Right ventricle myocardium superior (tissue), 1 donor: ENCODE data around the gene PSMA4. TPM values are rescaled to one million over a fixed set of nuclear protein-coding genes. Genes with fewer than 3 reads are reported as not detected.
"Not testable (repeated sequence)": the region's sequence is repeated elsewhere in the genome, so short reads cannot be mapped to it uniquely, and the experiment has no call there.

ENCODE experiments used
- ATAC-seq: fragments of 200-7000 bp; cut with Tn5 transposase; one replicate; pipeline ENCODE4 v1.9.1; 2020; ENCODE audit warnings: mild to moderate bottlenecking; ENCODE audit not compliant: poor library complexity
- DNase-seq: peaks from one replicate; pipeline ENCODE4 v3.0.0-alpha.2; 2020
- intact Hi-C: fragments of 100-400 bp; cut with DNase I; formaldehyde crosslinking; loops from one replicate; pipeline ENCODE4 v1.11.2; 2022
- long read RNA-seq: library from polyadenylated mRNA; unstranded; transcript quantifications from one replicate; pipeline ENCODE4 v2.0.0, GENCODE V29; 2021
- total RNA-seq: library from RNA; stranded (reverse); fragmentation: NEBNext Ultra II Directional; extraction: Animal tissue kit (Norgen Biotek cat#: 25700); gene quantifications from one replicate; pipeline ENCODE4 v1.2.1, GENCODE V29; 2021
- donor health status: DM: no; HTN: yes; CAD: no; lungs with severe emphysema.

Gene PSMA4
- total RNA-seq = 113 TPM
- long read RNA-seq, full-length matches to known transcripts = 61 of 75 reads
- long read RNA-seq, partial matches to known transcripts = 9 of 75 reads
- long read RNA-seq, other reads (novel, unspliced or antisense) = 5 of 75 reads

DNA sequence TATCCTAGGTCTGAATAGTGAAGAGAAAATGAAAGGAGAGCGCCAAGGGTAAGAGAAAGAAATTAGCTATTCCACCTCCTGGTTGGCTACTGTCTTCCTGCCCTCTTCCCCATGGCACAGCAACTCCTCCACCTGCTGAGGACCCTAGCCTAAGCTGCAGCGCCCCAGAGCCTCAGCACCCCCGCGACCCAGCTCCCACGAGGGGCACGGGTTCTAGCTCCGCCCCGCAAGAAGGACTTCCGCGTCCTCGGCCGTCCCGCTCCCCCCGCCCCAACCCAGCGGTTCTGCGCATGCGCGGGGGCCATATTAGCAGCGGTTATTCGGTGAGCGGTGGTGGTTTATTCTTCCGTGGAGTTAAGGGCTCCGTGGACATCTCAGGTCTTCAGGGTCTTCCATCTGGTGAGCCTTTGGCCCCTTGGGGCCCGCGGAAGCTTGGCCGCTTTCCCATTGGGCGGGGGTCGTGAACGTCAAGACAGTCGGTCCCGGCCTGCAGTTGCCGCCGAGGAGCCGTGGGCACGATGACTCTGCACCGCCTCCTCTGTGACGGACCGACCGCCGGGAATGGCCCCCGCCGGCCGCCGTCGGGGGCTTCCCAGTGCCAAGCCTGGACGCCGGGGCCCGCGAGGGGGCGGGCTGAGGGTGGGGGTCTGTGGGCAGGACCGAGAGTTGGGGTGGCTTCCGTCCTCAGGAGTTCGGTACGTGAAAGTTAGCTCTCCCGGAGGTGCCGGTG is at the start of gene PSMA4:
Gene PSMA4, plus strand, starts transcription at position 304 of the 730 bp plus-strand sequence. CDS start 1,484 bp downstream, outside the sequence.
- ATAC-seq = peak; percentile 96
- intact Hi-C loops = no loop called here
- peak; percentile 96 for DNase-seq

DNA sequence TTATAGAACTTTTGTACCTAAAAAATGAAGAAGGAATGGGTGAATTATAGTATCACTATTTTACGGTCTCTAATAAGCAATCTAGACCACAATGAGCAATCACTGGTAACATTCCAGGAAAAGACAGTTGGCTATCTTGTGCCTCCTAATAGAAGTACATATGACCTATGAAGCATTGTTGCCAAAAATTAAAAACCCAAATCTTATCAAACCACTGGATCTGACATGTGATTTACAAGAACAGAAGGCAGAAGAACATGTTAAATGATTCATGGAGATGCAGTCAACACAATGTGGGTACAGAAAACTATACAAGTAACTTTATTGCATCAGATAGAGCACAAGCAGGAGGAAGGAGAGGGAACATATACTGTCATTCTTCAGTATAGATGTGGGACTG is 47.4 kb upstream of the PSMA4 start:
- intact Hi-C loops = no loop called here
- ATAC-seq (no peak), DNase-seq (no peak)

DNA sequence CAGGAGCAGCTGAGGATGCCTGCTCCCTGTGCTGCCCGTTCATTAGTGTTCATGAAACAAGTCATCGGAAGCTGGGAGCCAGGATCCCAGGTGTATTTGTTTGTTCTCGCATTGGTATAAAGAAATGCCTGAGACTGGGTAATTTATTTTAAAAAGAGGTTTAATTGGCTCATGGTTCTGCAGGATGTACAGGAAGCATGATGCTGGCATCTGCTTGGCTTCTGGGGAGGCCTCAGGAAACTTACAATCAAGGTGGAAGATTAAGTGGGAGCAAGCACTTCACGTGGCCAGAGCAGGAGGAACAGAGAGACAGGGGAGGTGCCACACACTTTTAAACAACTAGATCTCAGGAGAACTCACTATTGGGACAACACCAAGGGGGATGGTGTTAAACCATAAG is 38.4 kb upstream of the PSMA4 start:
- ATAC-seq = no peak
- intact Hi-C loops = no loop called here
- DNase-seq = no peak

DNA sequence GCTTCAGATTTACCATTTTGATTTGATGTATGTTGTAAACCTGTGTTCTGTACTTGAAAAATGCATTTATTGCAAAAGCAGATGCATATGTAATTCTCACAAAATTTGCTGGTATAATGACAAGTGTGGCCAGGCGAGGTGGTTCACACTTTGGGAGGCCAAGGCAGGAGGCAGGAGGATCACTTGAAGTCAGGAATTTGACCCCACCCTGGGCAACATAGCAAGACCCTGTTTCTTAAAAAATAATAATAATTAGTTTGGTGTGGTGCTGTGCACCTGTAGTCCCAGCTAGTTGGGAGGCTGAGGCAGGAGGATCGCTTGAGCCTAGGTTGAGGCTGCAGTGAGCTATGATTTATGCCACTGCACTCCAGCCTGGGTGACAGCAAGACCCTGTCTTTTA is 37.6 kb upstream of the PSMA4 start:
- ATAC-seq (no peak), DNase-seq (no peak)
- intact Hi-C loops = no loop called here

DNA sequence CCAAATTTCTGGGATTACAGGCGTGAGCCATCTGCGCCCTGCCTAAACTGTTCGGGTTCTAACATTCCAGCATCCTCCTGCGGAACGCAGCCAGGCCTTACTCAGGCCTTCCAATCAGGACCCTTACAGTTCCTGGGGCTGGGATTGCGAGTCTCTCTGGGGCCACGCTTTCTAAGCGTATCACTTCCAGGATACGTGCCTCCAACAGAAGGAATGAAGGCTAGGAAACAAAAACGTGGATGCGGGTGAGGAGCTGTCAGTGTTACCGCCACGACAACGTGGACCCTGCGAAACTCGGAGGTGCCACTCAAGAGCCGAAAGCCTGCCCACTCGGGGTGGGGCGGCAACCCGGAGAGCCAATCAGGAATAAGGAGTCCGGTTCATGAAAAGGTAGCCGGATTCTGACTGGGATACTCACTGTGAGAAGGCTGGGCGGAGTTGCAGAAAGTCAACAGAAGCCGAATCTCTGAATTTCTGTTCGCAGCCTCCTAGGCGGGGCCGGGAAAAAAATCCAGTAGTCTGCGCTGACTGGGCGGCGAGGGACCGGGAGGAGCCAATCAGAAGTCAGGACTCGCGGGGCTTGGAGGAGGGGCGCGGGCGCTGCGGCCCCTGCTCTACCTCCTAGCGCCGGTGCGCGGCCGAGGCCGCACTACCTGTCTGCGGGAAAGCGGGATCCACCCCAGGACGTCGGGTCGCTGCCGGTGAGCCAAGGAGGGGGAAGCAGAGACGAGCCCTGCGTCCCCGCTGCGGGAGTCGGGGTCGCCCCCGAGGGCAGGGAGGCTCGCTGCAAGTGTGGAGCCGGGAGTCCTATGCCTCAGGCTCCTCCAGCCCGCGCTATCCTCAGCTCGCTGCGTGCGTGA is 33.0 kb upstream of the PSMA4 start, which contains the start of gene HYKK:
Gene HYKK, plus strand, starts transcription at position 607 of the 860 bp plus-strand sequence. CDS start 5,512 bp downstream, outside the sequence.
- intact Hi-C loops = no loop called here
- ATAC-seq = peak; percentile 98
- DNase-seq = peak; percentile 90

DNA sequence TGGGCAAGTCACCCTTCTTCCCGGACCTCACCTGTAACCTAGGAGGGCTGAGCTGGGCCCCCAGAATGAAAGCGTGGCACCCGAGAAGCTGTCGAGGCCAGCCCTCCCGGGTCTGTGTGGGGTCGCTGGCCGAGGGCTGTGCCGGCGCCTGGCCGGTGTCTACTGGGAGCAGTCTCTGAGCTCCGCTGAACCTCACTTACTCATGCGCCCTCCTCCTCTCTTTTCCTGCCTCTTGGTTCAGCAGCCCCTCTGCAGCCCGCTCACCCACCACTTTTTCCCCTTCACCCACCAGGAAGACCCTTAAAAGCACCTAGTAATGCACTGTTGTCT is 32.4 kb upstream of the PSMA4 start:
- DNase-seq = no peak
- peak; percentile 29 for ATAC-seq
- intact Hi-C loops = no loop called here

DNA sequence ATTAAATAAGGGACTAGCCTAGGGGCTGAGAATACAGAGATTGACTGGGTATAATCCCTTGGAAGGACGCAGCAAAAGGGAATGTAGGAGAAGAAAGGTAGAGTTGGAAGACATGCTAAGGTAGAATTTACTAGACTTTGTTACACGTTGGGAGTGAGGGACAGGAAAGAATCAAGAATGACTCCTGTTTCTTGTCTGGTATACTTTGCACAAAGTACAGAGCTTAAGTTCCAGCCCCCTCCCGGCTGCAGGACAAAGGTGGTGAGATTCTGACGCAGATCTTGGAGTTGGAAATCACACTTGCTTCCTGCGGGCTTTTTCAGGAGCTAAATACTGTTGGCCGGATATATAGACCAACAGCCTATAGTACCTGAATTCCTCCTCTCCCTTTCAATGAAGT is 32.0 kb upstream of the PSMA4 start:
- intact Hi-C loops = no loop called here

DNA sequence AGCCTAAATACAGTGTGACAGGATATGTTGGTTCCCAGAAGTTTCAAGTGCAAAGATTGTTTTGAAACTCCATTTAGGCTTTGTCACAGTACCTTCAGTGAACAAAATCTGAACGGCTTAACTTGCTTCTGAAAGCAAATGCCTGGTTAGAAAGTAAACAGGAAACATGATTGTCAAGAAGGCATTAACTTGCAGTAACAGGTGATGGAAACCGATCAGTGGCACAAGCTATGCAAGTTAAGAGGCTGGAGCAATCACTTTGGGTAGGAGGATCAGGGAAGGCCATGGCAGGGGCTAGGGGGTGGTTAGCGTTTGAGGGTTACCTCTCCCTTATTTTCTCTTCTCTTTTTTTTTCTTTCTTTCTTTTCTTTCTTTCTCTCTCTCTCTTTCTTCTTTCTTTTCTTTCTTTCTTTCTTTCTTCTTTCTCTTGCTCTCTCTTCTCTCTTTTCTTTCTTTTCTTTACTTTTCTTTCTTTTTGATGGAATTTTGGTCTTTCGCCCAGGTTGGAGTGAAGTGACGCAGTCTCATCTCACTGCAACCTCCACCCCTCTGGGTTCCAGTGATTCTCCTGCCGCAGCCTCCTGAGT is 30.4 kb upstream of the PSMA4 start:
- no peak for DNase-seq
- intact Hi-C loops = no loop called here
- ATAC-seq = no peak

More for the DNA sequence above, 32.0 kb upstream of the PSMA4 start:
- DNase-seq = no peak
- ATAC-seq = no peak

DNA sequence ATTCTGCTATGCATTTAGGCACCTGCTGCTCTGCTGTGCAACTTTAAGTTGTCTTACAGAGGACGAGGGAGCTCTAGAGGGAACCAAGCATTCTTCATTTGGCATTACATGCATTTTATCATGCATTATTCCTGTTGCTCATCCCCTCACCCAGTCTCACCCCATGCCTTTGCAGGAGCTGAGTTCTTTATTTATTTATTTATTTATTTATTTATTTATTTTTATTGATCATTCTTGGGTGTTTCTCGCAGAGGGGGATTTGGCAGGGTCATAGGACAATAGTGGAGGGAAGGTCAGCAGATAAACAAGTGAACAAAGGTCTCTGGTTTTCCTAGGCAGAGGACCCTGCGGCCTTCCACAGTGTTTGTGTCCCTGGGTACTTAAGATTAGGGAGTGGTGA is 20.2 kb upstream of the PSMA4 start:
- DNase-seq, intact Hi-C loops, ATAC-seq: not testable (repeated sequence)

DNA sequence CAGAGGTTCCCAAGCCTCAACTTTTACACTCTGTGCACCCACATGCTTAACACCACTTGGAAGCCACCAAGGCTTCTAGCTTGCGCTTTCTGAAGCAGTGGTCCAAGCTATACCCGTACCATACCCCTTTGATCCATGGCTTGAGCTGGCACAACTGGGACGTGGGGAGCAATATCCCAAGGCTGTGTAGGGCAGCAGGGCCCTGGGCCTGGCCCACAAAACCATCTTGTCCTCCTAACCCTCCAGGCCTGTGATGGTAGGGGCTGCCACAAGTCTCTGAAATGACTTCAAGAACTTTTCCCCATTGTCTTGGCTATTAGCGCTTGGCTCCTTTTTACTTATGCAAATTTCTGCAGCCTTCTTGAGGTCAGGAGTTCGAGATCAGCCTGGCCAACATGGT is 16.0 kb upstream of the PSMA4 start:
- ATAC-seq = no peak
- intact Hi-C loops = no loop called here
- DNase-seq = no peak

DNA sequence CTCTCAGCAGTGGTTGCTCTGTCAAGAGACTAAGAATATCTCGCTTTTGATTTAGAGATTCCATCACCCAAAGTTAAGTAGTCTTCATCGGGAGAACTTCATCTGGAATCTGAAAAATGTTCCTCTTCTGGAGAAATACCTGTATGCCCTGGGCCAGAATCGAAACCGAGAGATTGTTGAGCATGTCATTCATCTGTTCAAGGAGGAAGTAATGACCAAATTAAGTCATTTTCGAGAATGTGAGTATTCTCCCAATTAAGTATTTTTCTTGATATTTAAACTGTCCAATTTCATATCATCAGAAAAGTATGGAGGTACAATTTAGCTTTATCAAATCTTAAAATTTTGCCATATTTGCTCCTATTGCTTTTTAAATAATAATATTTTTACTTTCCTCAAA is 12.9 kb upstream of the PSMA4 start:
- intact Hi-C loops = no loop called here
- DNase-seq (no peak), ATAC-seq (no peak)

DNA sequence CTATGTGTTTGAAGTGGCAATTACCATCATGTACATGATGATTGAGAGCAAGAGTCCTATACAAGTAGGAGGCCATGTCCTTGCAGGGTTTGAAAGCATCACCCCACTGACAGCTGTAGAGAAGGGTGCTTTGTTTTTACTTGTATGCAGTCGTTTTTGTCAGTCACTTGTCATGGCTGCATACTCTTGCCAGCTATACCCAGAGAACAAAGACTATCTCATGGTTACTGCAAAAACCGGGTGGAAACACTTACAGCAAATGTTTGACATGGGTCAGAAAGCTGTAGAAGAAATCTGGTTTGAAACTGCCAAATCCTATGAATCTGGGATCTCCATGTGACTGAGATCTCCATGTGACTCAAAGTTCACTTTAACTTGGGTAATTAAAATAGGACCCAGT is 6.9 kb upstream of the PSMA4 start:
- no peak for ATAC-seq
- intact Hi-C loops = no loop called here
- no peak for DNase-seq

DNA sequence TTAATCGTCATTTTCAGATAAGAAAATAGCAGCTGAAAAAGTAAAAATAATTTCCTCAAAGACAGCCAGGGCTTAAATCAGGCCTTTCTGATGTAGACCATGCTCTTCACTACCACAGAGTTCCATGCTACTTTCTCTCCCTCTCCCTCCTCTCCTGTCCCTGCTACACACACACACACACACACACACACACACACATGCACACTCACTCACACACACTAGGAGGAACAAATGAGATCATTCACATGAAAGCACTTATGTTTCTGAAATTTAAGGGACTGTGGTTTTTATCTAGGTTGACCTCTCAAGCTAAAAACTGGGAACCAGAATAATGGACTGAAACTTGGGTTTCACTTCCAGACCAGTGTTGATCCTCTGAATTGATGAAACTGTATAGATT is 4.1 kb upstream of the PSMA4 start:
- ATAC-seq (no peak), DNase-seq (no peak)
- intact Hi-C loops = no loop called here

DNA sequence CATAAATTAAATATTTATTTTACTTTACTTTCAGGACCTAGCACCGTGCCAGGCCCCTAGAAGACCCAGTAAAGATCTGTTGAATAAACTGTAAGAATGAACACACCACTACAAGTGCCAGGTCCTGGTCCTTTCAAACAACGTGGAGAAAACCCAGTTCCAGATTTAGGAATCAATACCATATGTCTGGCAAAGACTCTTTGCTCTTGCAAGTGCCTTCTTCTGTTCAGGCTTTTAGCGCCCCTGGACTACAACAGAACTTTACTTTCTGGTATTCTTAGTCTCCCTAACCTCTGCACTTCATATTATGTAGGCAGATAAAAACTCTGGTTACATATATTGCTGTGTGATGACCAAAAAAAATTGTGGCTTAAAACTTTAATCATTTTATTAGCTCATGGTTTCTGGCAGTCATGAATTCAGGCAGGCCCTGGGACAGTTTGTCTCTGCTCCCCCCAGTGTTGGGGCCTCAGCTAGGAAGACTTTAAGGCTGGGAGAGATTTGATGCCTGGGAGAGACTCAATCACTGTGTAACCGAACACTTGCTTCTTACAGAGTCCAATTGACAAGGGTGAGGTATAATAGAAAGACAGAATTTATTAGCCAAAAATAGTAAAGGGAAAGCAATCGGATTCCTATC is 2.9 kb upstream of the PSMA4 start:
- intact Hi-C loops = no loop called here
- ATAC-seq (no peak), DNase-seq (no peak)

DNA sequence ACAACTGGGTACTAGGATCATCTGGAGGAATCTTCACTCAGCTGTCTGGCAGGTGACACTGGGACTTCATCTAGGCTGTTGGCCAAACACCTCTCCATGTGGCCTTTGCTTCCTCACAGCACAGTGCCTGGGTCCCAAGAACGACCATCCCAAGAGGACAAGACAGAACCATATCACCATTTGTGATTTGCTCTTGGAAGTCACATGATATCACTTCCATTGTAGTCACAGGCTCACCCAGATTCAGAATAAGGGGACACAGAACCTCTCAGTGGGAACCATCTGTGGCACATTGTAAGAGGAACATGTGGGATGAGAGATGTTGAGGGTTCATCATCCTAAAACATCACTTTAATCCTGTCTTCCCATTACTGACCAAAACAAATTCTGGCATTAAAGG is 1.9 kb upstream of the PSMA4 start:
- intact Hi-C loops = no loop called here
- ATAC-seq (no peak), DNase-seq (no peak)

DNA sequence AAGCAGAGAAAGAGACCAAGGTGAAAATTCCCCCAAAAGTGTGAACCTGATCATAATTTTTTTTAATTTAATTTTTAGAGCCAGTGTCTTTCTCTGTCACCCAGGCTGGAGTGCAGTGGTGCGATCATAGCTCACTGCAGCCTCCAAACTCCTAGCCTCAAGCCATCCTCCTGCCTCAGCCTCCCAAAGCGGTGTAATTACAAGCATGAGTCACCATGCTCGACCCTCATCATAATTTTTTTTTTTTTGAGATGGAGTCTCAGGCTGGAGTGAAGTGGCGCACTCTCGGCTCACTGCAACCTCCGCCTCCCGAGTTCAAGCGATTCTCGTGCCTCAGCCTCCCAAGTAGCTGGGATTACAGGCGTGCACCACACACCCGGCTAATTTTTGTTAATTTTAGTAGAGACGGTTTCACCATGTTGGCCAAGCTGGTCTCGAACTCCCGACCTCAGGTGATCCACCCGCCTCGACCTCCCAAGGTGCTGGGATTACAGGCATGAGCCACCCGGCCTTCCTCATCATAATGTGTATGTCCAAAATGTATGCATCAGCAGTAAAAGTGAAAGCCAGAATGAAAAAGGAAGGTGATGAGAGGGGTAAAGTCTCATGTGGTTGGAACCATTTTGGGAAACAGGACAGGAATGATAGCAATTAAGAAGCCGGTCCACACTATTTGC is 642 bp upstream of the PSMA4 start:
- ATAC-seq, intact Hi-C loops, DNase-seq: not testable (repeated sequence)

DNA sequence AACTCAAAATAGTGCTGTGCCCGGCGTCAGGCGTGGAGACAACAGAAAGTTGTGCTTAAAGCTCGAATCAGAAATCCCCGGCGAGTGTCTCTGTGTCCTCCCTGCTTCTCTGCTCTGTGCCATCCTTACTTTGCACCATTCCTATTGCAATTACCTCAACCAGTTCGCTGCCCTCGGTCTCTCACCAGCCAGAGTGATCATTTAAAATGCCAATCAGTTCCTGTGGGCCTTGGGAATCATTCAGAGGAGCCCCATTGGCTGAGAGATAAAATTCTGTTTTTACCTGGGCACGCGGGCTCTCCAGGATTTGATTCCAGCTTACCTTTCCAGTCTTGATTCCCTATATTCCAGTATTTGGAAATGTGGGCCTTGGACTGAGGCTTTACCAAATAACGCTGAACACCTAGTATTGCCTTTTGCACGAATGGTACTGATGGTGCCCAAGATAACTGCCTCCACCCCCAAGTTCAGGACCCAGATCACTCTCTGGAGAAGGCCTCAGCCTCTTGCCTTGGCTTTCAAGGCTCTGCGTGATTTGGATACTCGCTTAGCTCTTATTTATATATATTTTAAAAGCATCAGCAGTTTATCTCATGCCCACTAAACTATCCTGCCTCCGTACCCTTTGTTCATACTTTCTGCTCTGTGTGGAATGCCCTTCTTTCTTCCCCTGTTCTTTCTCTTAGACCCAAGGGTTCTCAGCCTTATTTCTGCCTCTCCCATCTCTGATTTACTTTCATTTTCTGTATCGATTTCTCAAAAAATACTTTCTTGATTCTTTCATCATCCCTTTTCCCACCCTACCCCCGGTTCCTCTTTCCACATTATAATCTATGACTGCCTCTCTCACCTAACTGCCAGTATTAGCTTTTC is 863 bp downstream of the PSMA4 start:
- intact Hi-C loops = no loop called here
- ATAC-seq (no peak), DNase-seq (no peak)

DNA sequence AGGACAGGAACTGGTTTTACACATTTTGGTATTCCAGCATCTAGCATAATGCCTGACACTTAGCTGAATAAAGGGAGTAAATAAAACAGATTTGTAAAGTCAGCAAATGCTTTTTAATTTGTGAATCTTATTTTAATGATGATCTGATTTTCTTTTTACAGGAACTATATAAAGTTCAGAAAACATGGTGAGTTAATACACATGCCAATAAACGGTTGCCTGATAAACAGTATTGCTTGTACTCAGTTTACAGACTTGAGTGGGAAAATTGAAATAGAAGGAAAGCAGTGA is 1.4 kb downstream of the PSMA4 start:
- DNase-seq (no peak), ATAC-seq (no peak)
- intact Hi-C loops = no loop called here
